Endothelial cell of umbilical vein (primary cell): ENCODE data around the gene SHROOM4. TPM values are rescaled to one million over a fixed set of nuclear protein-coding genes. Genes with fewer than 3 reads are reported as not detected.

ENCODE experiments used
- BruUV-seq: library from RNA; stranded (reverse); fragments of 400-500 nt; replicated peaks from 2 replicates; lab custom pipeline; 2021; lab: Mats Ljungman, UMichigan
- CTCF ChIA-PET: fragments of 300-600, 350-600 bp; sonication (Branson Sonifier 250); formaldehyde crosslinking; loops from one replicate; lab custom pipeline; 2021; ENCODE audit warnings: antibody characterized with exemption, inconsistent platforms; lab: Charles Lee
- POLR2A ChIA-PET: fragments of 300-600, 350-600 bp; sonication (Branson Sonifier 250); formaldehyde crosslinking; loops from one replicate; lab custom pipeline; 2021; ENCODE audit warnings: antibody characterized with exemption, inconsistent platforms; lab: Charles Lee
- DNase-seq: peaks from one replicate; pipeline ENCODE4 v3.0.0-alpha.2; 2011; ENCODE audit warnings: low read depth, low spot score
- FAIRE-seq: peaks from 2 replicates; lab custom pipeline; 2011; peaks lifted over from hg19 to GRCh38; lab: Jason Lieb, UNC
- H2AFZ ChIP-seq: 2 replicates; pipeline ENCODE4 v1.6.0; 2012; ENCODE audit warnings: low read depth, low read length, control low read depth, inconsistent platforms
- H3K27ac ChIP-seq: 2 replicates; pipeline ENCODE4 v1.5.1; 2011; ENCODE audit warnings: low read depth, mild to moderate bottlenecking, control low read depth, low read length, moderate library complexity; ENCODE audit not compliant: insufficient read depth
- H3K27me3 ChIP-seq, 2 experiments: 2 replicates each; pipeline versions ENCODE4 v1.6.0 to v1.6.1; 2011; ENCODE audit warnings: low read length in 2 of 2, mixed read lengths in 1 of 2; ENCODE audit not compliant: control insufficient read depth in 2 of 2, insufficient read depth in 2 of 2
- H3K36me3 ChIP-seq, 2 experiments: 2 replicates in 1 of 2; 3 replicates in 1 of 2; pipeline ENCODE4 v1.5.1; 2011; ENCODE audit warnings: low read length in 2 of 2, mild to moderate bottlenecking in 1 of 2, moderate library complexity in 1 of 2; ENCODE audit not compliant: control insufficient read depth in 2 of 2, insufficient read depth in 2 of 2; ENCODE audit errors: extremely low read depth in 1 of 2
- H3K4me1 ChIP-seq: 3 replicates; pipeline ENCODE4 v1.5.1; 2011; ENCODE audit warnings: mild to moderate bottlenecking, low read length; ENCODE audit not compliant: control insufficient read depth, insufficient read depth; ENCODE audit errors: extremely low read depth
- H3K4me2 ChIP-seq: 2 replicates; pipeline ENCODE4 v1.6.1; 2011; ENCODE audit warnings: low read length, control low read depth, mixed read lengths; ENCODE audit not compliant: insufficient read depth
- H3K4me3 ChIP-seq, 3 experiments: fragments of 200-600 bp in 1 of 3; sonication (generic), shearing (Covaris generic) in 1 of 3; replicated peaks in 1 of 3; 2 replicates each; pipeline ENCODE4 v1.5.1; 2011 to 2016; ENCODE audit warnings: control low read depth in 3 of 3, low read length in 3 of 3, mild to moderate bottlenecking in 2 of 3, inconsistent platforms in 1 of 3, low read depth in 1 of 3, moderate library complexity in 1 of 3; ENCODE audit not compliant: insufficient read depth in 1 of 3
- H3K79me2 ChIP-seq: 2 replicates; pipeline ENCODE4 v1.6.0; 2012; ENCODE audit warnings: low read length, inconsistent platforms; ENCODE audit not compliant: control insufficient read depth, insufficient read depth
- H3K9ac ChIP-seq: replicated peaks from 2 replicates; pipeline ENCODE3; 2011; ENCODE audit warnings: low read length, control low read depth; ENCODE audit not compliant: insufficient read depth; ENCODE audit errors: extremely low read depth
- H3K9me1 ChIP-seq: replicated peaks from 3 replicates; pipeline ENCODE4 v1.6.0; 2011; ENCODE audit warnings: mild to moderate bottlenecking, low read length; ENCODE audit not compliant: control insufficient read depth, insufficient read depth; ENCODE audit errors: extremely low read depth
- H3K9me3 ChIP-seq: replicated peaks from 2 replicates; pipeline ENCODE4 v1.5.1; 2012; ENCODE audit warnings: low read length, inconsistent platforms; ENCODE audit not compliant: control insufficient read depth, insufficient read depth
- H4K20me1 ChIP-seq: replicated peaks from 2 replicates; pipeline ENCODE3; 2011; ENCODE audit warnings: mild to moderate bottlenecking, low read length; ENCODE audit not compliant: control insufficient read depth, insufficient read depth; ENCODE audit errors: extremely low read depth
- CTCF ChIP-seq, 2 donors: IDR thresholded peaks; 1 replicate in 1 of 2; 2 replicates in 1 of 2; pipeline ENCODE4 v1.5.1; 2011; ENCODE audit warnings: low read length in 2 of 2, mild to moderate bottlenecking in 2 of 2, moderate library complexity in 2 of 2, control low read depth in 1 of 2, inconsistent platforms in 1 of 2, low read depth in 1 of 2; ENCODE audit not compliant: insufficient read depth in 1 of 2; ENCODE audit errors: extremely low read depth in 1 of 2
- EZH2 ChIP-seq: IDR thresholded peaks from 2 replicates; pipeline ENCODE4 v1.6.1; 2012; ENCODE audit warnings: borderline replicate concordance, low read depth, mild to moderate bottlenecking, moderate library complexity, low read length, inconsistent platforms; ENCODE audit not compliant: severe bottlenecking
- FOS ChIP-seq: IDR thresholded peaks from 2 replicates; pipeline ENCODE4 v1.6.1; 2011; ENCODE audit warnings: mild to moderate bottlenecking, low read length, moderate library complexity, borderline replicate concordance; ENCODE audit not compliant: insufficient read depth
- GATA2 ChIP-seq: IDR thresholded peaks from 2 replicates; pipeline ENCODE4 v1.7.0; 2011; ENCODE audit warnings: low read depth, mild to moderate bottlenecking, moderate library complexity, mixed read lengths, low read length; ENCODE audit not compliant: insufficient read length, insufficient read depth
- JUN ChIP-seq: IDR thresholded peaks from 2 replicates; pipeline ENCODE4 v1.6.1; 2011; ENCODE audit warnings: borderline replicate concordance, low read depth; ENCODE audit not compliant: insufficient read length, insufficient read depth
- MYC ChIP-seq: IDR thresholded peaks from one replicate; pipeline ENCODE4 v1.6.1; 2011; ENCODE audit warnings: mild to moderate bottlenecking, low read depth, low read length
- POLR2AphosphoS5 ChIP-seq: IDR thresholded peaks from 2 replicates; pipeline ENCODE4 v1.6.1; 2012; ENCODE audit warnings: low read depth, mild to moderate bottlenecking, control low read depth, low read length, moderate library complexity; ENCODE audit not compliant: insufficient read depth
- dilution Hi-C: fragments of 300-500 bp; cut with MboI; formaldehyde crosslinking; loops from one replicate; pipeline ENCODE4 v1.15.0; 2019; ENCODE audit warnings: low sequenced_read_pairs; ENCODE audit not compliant: extremely low pct_ligation_motif_present
- intact Hi-C: fragments of 100-400 bp; cut with micrococcal nuclease; formaldehyde crosslinking; loops from one replicate; pipeline ENCODE4 v1.10.0; 2022
- polyA plus RNA-seq, 4 experiments: library from polyadenylated mRNA; depleted of rRNA in 3 of 4; stranded (reverse) in 3 of 4; unstranded in 1 of 4; fragments of >200 nt; gene quantifications; 2 replicates each; pipeline versions ENCODE4 v1.2.1 to v1.2.3, GENCODE V29; 2011 to 2012; ENCODE audit warnings: missing spikeins in 1 of 4
- total RNA-seq: library from RNA; stranded (reverse); gene quantifications from 2 replicates; pipeline ENCODE4 v1.2.3, GENCODE V29; 2021

The SHROOM4 gene
- total and polyA plus RNA-seq, 2 donors (not counting 3 experiments of a cell fraction or from before 2014, with no cell fraction given), result 29.7 to 57.5 TPM

GRCh38 chrX:50778272-50778671 lies 35.7 kb downstream of the SHROOM4 start:
- Histone ChIP-seq H3K9me3 (no peaks in the 10 kb centered on the region), H3K4me2 (no peak overlapping the region), H3K79me2 (peaks cover 3% of the 10 kb centered on the region), H3K4me3 (no peak overlapping the region), H3K9ac (no peak overlapping the region), H3K27me3 (no peaks in the 10 kb centered on the region), H3K9me1 (no peaks in the 10 kb centered on the region), H3K4me1 (peaks cover 13% of the 10 kb centered on the region), H3K36me3 (no peaks in the 10 kb centered on the region), H4K20me1 (no peaks in the 10 kb centered on the region), H2AFZ (no peak overlapping the region), H3K27ac (no peak overlapping the region)
- ChIA-PET POLR2A (no interaction called here), CTCF (no interaction called here)
- dilution Hi-C loops (no loop called here), intact Hi-C loops (no loop called here)
- no TSS peak for BruUV-seq
- FAIRE-seq (no peak), DNase-seq (no peak)
- TF ChIP-seq CTCF (IDR thresholded peaks at IDR 0.05; ENCODE audit: extremely low read depth in 1 of 2, insufficient read depth in 1 of 2, low read depth in 1 of 2, low read length in 2 of 2) (no peak), FOS (no peak), JUN (no peak), POLR2AphosphoS5 (no peak), EZH2 (no peak), GATA2 (no peak), MYC (no peak)
